ENCODE measurements around the gene CDK14.

DNA sequence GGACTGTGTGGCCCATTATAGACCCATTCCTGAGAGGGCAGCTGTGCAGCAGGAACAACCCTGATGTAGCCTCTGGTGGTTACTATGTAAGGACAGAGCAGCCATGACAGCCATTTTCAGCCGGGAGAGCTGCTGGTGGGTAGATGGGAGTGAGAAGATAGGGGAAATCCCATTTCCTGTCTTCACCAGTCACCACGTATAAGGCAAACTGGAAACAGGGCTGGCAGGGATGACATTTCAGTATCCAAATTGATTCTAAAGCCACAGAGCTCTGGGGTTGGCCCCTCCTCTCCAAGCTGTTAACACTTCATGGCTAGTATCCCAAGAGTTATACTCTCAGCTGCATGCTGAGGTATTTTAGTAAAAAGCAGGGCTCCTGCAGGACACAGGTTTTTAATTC is 652.9 kb downstream of the CDK14 start:
- TF ChIP-seq, protein P1, sequence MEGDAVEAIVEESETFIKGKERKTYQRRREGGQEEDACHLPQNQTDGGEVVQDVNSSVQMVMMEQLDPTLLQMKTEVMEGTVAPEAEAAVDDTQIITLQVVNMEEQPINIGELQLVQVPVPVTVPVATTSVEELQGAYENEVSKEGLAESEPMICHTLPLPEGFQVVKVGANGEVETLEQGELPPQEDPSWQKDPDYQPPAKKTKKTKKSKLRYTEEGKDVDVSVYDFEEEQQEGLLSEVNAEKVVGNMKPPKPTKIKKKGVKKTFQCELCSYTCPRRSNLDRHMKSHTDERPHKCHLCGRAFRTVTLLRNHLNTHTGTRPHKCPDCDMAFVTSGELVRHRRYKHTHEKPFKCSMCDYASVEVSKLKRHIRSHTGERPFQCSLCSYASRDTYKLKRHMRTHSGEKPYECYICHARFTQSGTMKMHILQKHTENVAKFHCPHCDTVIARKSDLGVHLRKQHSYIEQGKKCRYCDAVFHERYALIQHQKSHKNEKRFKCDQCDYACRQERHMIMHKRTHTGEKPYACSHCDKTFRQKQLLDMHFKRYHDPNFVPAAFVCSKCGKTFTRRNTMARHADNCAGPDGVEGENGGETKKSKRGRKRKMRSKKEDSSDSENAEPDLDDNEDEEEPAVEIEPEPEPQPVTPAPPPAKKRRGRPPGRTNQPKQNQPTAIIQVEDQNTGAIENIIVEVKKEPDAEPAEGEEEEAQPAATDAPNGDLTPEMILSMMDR (conservative IDR thresholded peaks at IDR 0.05) = no peak
- TF ChIP-seq EZH2 (IDR thresholded peaks at IDR 0.05; ENCODE audit: low read depth) = no peak
